PFSK-1 (cell line): Measurements from ENCODE around the gene GPR158. TPM values are rescaled to one million over a fixed set of nuclear protein-coding genes. Genes with fewer than 3 reads are reported as not detected.

Source experiments
- FOXP2 ChIP-seq: optimal IDR thresholded peaks from 2 replicates; pipeline ENCODE3; 2011; ENCODE audit warnings: borderline replicate concordance, control low read depth, inconsistent platforms; ENCODE audit not compliant: insufficient read depth; ENCODE audit errors: extremely low read length, extremely low read depth
- POLR2AphosphoS5 ChIP-seq: IDR thresholded peaks from 2 replicates; pipeline ENCODE4 v1.6.1; 2012; ENCODE audit warnings: low read depth, mild to moderate bottlenecking, control low read depth, low read length, moderate library complexity
- SIN3A ChIP-seq: IDR thresholded peaks from 2 replicates; pipeline ENCODE4 v1.6.1; 2012; ENCODE audit warnings: mild to moderate bottlenecking, low read length, moderate library complexity, borderline replicate concordance; ENCODE audit not compliant: insufficient read depth
- TAF1 ChIP-seq: IDR thresholded peaks from 2 replicates; pipeline ENCODE4 v1.6.1; 2012; ENCODE audit warnings: low read length, control low read depth, borderline replicate concordance; ENCODE audit not compliant: insufficient read depth
- polyA plus RNA-seq: library from polyadenylated mRNA; unstranded; fragments of >200 nt; gene quantifications from one replicate; pipeline ENCODE4 v1.2.1, GENCODE V29; 2012; ENCODE audit warnings: low read depth, missing spikeins; ENCODE audit not compliant: insufficient read length
- TF ChIP-seq, protein P1 (sequence below), 2 experiments: IDR thresholded peaks; 2 replicates each; pipeline versions ENCODE4 v1.6.1 to v1.8.0; 2011 to 2012; ENCODE audit warnings: low read depth in 2 of 2, low read length in 2 of 2, control low read depth in 1 of 2, inconsistent platforms in 1 of 2, mild to moderate bottlenecking in 1 of 2, moderate library complexity in 1 of 2; ENCODE audit not compliant: insufficient read depth in 1 of 2

The GPR158 gene, protein sequence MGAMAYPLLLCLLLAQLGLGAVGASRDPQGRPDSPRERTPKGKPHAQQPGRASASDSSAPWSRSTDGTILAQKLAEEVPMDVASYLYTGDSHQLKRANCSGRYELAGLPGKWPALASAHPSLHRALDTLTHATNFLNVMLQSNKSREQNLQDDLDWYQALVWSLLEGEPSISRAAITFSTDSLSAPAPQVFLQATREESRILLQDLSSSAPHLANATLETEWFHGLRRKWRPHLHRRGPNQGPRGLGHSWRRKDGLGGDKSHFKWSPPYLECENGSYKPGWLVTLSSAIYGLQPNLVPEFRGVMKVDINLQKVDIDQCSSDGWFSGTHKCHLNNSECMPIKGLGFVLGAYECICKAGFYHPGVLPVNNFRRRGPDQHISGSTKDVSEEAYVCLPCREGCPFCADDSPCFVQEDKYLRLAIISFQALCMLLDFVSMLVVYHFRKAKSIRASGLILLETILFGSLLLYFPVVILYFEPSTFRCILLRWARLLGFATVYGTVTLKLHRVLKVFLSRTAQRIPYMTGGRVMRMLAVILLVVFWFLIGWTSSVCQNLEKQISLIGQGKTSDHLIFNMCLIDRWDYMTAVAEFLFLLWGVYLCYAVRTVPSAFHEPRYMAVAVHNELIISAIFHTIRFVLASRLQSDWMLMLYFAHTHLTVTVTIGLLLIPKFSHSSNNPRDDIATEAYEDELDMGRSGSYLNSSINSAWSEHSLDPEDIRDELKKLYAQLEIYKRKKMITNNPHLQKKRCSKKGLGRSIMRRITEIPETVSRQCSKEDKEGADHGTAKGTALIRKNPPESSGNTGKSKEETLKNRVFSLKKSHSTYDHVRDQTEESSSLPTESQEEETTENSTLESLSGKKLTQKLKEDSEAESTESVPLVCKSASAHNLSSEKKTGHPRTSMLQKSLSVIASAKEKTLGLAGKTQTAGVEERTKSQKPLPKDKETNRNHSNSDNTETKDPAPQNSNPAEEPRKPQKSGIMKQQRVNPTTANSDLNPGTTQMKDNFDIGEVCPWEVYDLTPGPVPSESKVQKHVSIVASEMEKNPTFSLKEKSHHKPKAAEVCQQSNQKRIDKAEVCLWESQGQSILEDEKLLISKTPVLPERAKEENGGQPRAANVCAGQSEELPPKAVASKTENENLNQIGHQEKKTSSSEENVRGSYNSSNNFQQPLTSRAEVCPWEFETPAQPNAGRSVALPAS (N-terminal part only)
- not detected for polyA plus RNA-seq

DNA sequence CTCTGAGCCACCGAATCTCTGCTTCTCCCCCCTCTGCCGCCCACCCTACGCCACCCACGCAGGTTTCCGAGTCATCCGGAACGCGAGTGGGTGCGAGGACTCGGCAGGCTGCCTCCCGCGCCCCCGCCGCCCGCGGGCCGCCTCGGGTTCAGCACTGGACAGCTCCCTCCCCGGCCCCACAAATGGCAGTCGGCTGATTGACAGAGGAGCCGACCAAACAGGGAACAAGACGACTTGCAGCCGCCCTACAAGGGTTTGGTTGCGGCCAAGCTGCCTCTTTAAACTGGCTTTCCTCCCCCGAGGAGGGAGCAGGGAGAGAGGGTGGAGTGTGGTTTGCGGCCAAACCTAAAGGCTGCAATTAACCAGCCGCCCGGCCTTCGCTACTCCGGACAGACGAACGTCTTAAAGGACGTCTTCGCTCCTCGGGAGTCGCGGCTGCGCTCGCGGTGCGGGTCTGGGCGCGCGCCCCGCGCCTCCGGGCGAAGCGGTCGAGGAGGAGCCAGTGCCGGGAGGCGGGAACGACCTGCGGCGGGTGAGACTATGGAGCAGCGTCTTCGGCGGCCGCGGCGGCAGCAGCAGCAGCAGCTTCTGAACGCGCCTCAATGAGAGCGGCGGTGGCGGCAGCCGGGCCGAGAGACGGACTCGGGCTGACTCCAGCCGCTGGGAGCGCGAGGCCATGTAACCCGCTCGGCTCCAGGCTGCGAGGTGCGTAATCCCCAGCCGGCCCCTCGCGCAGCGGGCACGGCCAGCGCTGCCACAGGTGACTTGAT, at the start of gene GPR158:
TSS of gene GPR158 (plus strand) at position 541 of the 770 bp plus-strand sequence. CDS start 420 bp downstream, outside the sequence.
- TF ChIP-seq, protein P1, sequence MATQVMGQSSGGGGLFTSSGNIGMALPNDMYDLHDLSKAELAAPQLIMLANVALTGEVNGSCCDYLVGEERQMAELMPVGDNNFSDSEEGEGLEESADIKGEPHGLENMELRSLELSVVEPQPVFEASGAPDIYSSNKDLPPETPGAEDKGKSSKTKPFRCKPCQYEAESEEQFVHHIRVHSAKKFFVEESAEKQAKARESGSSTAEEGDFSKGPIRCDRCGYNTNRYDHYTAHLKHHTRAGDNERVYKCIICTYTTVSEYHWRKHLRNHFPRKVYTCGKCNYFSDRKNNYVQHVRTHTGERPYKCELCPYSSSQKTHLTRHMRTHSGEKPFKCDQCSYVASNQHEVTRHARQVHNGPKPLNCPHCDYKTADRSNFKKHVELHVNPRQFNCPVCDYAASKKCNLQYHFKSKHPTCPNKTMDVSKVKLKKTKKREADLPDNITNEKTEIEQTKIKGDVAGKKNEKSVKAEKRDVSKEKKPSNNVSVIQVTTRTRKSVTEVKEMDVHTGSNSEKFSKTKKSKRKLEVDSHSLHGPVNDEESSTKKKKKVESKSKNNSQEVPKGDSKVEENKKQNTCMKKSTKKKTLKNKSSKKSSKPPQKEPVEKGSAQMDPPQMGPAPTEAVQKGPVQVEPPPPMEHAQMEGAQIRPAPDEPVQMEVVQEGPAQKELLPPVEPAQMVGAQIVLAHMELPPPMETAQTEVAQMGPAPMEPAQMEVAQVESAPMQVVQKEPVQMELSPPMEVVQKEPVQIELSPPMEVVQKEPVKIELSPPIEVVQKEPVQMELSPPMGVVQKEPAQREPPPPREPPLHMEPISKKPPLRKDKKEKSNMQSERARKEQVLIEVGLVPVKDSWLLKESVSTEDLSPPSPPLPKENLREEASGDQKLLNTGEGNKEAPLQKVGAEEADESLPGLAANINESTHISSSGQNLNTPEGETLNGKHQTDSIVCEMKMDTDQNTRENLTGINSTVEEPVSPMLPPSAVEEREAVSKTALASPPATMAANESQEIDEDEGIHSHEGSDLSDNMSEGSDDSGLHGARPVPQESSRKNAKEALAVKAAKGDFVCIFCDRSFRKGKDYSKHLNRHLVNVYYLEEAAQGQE (IDR thresholded peaks at IDR 0.05; ENCODE audit: insufficient read depth in 1 of 2, low read depth in 2 of 2, low read length in 2 of 2): peak; percentile 95 to 99
- no peak for TF ChIP-seq FOXP2

DNA sequence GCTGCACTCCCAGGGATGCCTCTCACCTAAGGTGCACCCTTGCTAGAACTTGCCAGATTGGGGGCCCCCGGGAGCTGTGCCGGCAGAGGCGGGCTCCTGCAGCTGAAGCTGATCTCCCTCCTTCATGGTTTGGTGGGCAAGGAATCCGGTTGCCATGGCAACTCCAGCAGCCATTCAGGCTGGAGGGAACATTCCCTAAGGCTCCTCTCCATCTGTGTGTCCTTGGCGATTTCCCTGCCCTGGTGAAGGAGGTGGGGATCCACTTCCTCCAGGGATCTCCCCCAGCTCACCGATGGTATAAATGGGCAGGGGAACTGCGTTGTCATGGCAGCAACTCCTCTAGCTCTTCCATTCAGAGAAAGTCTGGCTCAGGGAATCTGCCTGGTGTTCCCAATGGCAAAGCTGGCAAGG, 49.6 kb upstream of the GPR158 start:
- TF ChIP-seq, protein P1 (IDR thresholded peaks at IDR 0.05; ENCODE audit: insufficient read depth in 1 of 2, low read depth in 2 of 2, low read length in 2 of 2): no peak
- TF ChIP-seq SIN3A (no peak), POLR2AphosphoS5 (no peak), FOXP2 (no peak), TAF1 (no peak)

DNA sequence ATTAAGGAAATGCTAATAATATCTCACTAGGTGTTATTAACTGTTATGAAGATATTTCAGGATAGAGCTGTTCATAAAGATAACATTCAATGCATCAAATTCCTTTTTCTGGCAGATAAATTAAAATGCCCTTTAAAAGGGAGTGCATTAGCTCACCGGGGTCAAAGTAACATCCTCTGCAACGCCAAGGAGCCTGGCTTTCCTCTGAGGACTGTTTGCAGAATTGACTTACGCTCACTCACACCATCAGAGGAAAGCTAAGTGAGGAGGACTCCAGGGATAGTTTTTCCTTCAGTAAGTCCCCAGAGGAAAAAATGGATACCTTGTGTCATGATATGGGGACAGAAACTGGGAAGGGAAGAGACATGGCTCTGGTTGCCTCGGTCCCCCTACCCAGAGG, 45.2 kb upstream of the GPR158 start:
- TF ChIP-seq POLR2AphosphoS5 (no peak), FOXP2 (no peak), SIN3A (no peak), TAF1 (no peak)
- TF ChIP-seq, protein P1 (IDR thresholded peaks at IDR 0.05; ENCODE audit: insufficient read depth in 1 of 2, low read depth in 2 of 2, low read length in 2 of 2): no peak

DNA sequence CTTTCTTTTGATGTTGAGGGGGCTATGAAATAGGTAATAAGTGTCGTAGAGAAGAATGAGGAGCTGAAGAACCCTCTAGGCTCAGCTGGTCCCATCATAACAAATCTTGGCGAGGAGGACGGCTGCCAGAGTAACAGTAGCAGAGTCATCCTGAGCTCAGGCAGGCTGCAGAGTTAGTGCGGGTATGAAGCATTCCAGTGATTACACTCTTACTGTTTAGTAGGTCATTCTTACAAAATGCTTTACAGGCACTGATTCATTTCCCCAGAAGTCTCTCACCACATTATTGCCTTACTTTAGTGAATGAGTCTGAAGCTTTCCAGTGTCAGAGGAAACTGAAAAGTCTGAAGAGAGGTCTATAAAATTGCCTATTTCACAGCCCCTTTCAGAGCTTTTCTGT, 43.9 kb upstream of the GPR158 start:
- TF ChIP-seq, protein P1 (IDR thresholded peaks at IDR 0.05; ENCODE audit: insufficient read depth in 1 of 2, low read depth in 2 of 2, low read length in 2 of 2): no peak
- TF ChIP-seq TAF1 (no peak), SIN3A (no peak), POLR2AphosphoS5 (no peak), FOXP2 (no peak)
